ENCODE data around the gene SRM.
"Not testable (repeated sequence)": the region's sequence is repeated elsewhere in the genome, so short reads cannot be mapped to it uniquely, and the experiment has no call there.

The SRM gene

GRCh38 chr1:11063937-11064537, 4.2 kb upstream of the SRM start:
- DNase-seq, result peak; percentile 14

- no peak for DNase-seq
These were observed 3.2 kb upstream of the SRM start for GRCh38 chr1:11062965-11063401.

GRCh38 chr1:11061652-11062365, 2.0 kb upstream of the SRM start:
- DNase-seq, result no peak

- no peak for DNase-seq
These were observed 457 bp downstream of the SRM start for GRCh38 chr1:11059155-11059967.

- peak; percentile 83 for DNase-seq
These were observed 1.1 kb downstream of the SRM start for GRCh38 chr1:11058595-11059154.

- no peak for DNase-seq
These were observed 1.8 kb downstream of the SRM start for GRCh38 chr1:11058026-11058425.

GRCh38 chr1:11057477-11057876, 2.3 kb downstream of the SRM start:
- DNase-seq, result no peak

- no peak for DNase-seq
These were observed 3.3 kb downstream of the SRM start for GRCh38 chr1:11056504-11056903.

GRCh38 chr1:11055676-11056075, 4.1 kb downstream of the SRM start:
- no peak for DNase-seq

- DNase-seq, result no peak
These were observed 5.2 kb downstream of the SRM start for GRCh38 chr1:11054666-11055065.

GRCh38 chr1:11054181-11054580, 5.6 kb downstream of the SRM start:
- no peak for DNase-seq

- DNase-seq, result peak; percentile 55
These were observed 6.1 kb downstream of the SRM start for GRCh38 chr1:11053758-11054137.

GRCh38 chr1:11052839-11053757, 6.7 kb downstream of the SRM start:
- peak; percentile 75 for DNase-seq

- no peak for DNase-seq
These were observed 7.9 kb downstream of the SRM start for GRCh38 chr1:11051781-11052511.

- not testable (repeated sequence) for DNase-seq
These were observed 8.7 kb downstream of the SRM start for GRCh38 chr1:11051121-11051520.

- DNase-seq, result no peak
These were observed 13.0 kb downstream of the SRM start, which contains the start of gene MASP2 for GRCh38 chr1:11046625-11047365. Gene MASP2 (minus strand): TSS chr1:11047239. CDS start chr1:11047207, 32 bp downstream.

GRCh38 chr1:11046270-11046566, 13.6 kb downstream of the SRM start:
- no peak for DNase-seq

GRCh38 chr1:11045428-11046269, 14.2 kb downstream of the SRM start:
- no peak for DNase-seq

GRCh38 chr1:11044849-11045427, 14.9 kb downstream of the SRM start:
- DNase-seq, result no peak
